H9 (cell line): ENCODE results near the gene CD2BP2. TPM values are rescaled to one million over a fixed set of nuclear protein-coding genes. Genes with fewer than 3 reads are reported as not detected.
"Not testable (repeated sequence)": the region's sequence is repeated elsewhere in the genome, so short reads cannot be mapped to it uniquely, and the experiment has no call there.

Experiments used
- DNase-seq: peaks from one replicate; pipeline ENCODE4 v3.0.0-alpha.2; 2017
- H2AFZ ChIP-seq: one replicate; pipeline ENCODE4 v1.6.1; 2013; ENCODE audit warnings: mild to moderate bottlenecking, low read length, control low read depth, moderate library complexity
- H2AK5ac ChIP-seq: 2 replicates; pipeline ENCODE4 v1.6.1; 2013; ENCODE audit warnings: low read length, control low read depth, mixed read lengths; ENCODE audit not compliant: insufficient read length
- H2BK120ac ChIP-seq: one replicate; pipeline ENCODE4 v1.6.1; 2013; ENCODE audit warnings: low read depth, mild to moderate bottlenecking, low read length, control low read depth, inconsistent platforms; ENCODE audit not compliant: poor library complexity, severe bottlenecking
- H2BK12ac ChIP-seq: 2 replicates; pipeline ENCODE4 v1.6.1; 2013; ENCODE audit warnings: low read length, control low read depth, mixed read lengths, low read depth; ENCODE audit not compliant: insufficient read length
- H2BK15ac ChIP-seq: 2 replicates; pipeline ENCODE4 v1.6.1; 2013; ENCODE audit warnings: low read depth, low read length, control low read depth
- H2BK20ac ChIP-seq: one replicate; pipeline ENCODE4 v1.6.1; 2013; ENCODE audit warnings: low read depth, mild to moderate bottlenecking, low read length, control low read depth, inconsistent platforms; ENCODE audit not compliant: poor library complexity, severe bottlenecking
- H2BK5ac ChIP-seq: 2 replicates; pipeline ENCODE4 v1.6.1; 2013; ENCODE audit warnings: low read length, control low read depth, mixed read lengths; ENCODE audit not compliant: insufficient read length
- H3K14ac ChIP-seq: 2 replicates; pipeline ENCODE4 v1.6.1; 2013; ENCODE audit warnings: low read length, control low read depth; ENCODE audit not compliant: insufficient read depth
- H3K18ac ChIP-seq: 2 replicates; pipeline ENCODE4 v1.6.1; 2013; ENCODE audit warnings: low read depth, mild to moderate bottlenecking, mixed read lengths, low read length, control low read depth; ENCODE audit not compliant: insufficient read length
- H3K23ac ChIP-seq: 2 replicates; pipeline ENCODE4 v1.6.1; 2013; ENCODE audit warnings: low read length, control low read depth, mixed read lengths, low read depth; ENCODE audit not compliant: insufficient read length
- H3K23me2 ChIP-seq: 2 replicates; pipeline ENCODE4 v1.6.1; 2013; ENCODE audit warnings: low read depth, mild to moderate bottlenecking, mixed read lengths, low read length, control low read depth; ENCODE audit not compliant: insufficient read length, poor library complexity, severe bottlenecking
- H3K27ac ChIP-seq: 2 replicates; pipeline ENCODE4 v1.5.1; 2013; ENCODE audit warnings: low read length, control low read depth, mixed read lengths, low read depth; ENCODE audit not compliant: insufficient read length
- H3K27me3 ChIP-seq: 2 replicates; pipeline ENCODE4 v1.6.1; 2013; ENCODE audit warnings: low read length, control low read depth, inconsistent platforms; ENCODE audit not compliant: insufficient read depth
- H3K4ac ChIP-seq: 2 replicates; pipeline ENCODE4 v1.6.1; 2013; ENCODE audit warnings: low read depth, mild to moderate bottlenecking, control low read depth, inconsistent platforms, low read length, moderate library complexity
- H3K4me1 ChIP-seq: 2 replicates; pipeline ENCODE4 v1.6.1; 2013; ENCODE audit warnings: low read length, control low read depth, inconsistent platforms; ENCODE audit not compliant: insufficient read depth
- H3K4me2 ChIP-seq: 2 replicates; pipeline ENCODE4 v1.6.1; 2013; ENCODE audit warnings: low read length, control low read depth, mixed read lengths; ENCODE audit not compliant: insufficient read length, insufficient read depth
- H3K56ac ChIP-seq: 2 replicates; pipeline ENCODE4 v1.6.1; 2013; ENCODE audit warnings: low read depth, mild to moderate bottlenecking, mixed read lengths, low read length, control low read depth; ENCODE audit not compliant: insufficient read length
- H3K79me1 ChIP-seq: 2 replicates; pipeline ENCODE4 v1.6.1; 2013; ENCODE audit warnings: low read depth, mild to moderate bottlenecking, moderate library complexity, low read length, control low read depth, inconsistent platforms; ENCODE audit not compliant: insufficient read depth, poor library complexity, severe bottlenecking
- H3K79me2 ChIP-seq: 2 replicates; pipeline ENCODE4 v1.6.1; 2013; ENCODE audit warnings: low read length, control low read depth, inconsistent platforms; ENCODE audit not compliant: insufficient read depth
- H3K9ac ChIP-seq: 2 replicates; pipeline ENCODE4 v1.6.1; 2013; ENCODE audit warnings: low read length, control low read depth, mixed read lengths; ENCODE audit not compliant: insufficient read length; ENCODE audit errors: extremely low read depth
- H3K9me3 ChIP-seq: one replicate; pipeline ENCODE4 v1.6.1; 2013; ENCODE audit warnings: low read depth, low read length, inconsistent platforms; ENCODE audit not compliant: control insufficient read depth
- H3T11ph ChIP-seq: one replicate; pipeline ENCODE4 v1.6.1; 2013; ENCODE audit warnings: mild to moderate bottlenecking, low read length, control low read depth, inconsistent platforms
- H4K20me1 ChIP-seq: one replicate; pipeline ENCODE4 v1.6.1; 2013; ENCODE audit not compliant: control insufficient read depth, insufficient read length, insufficient read depth
- H4K5ac ChIP-seq: 2 replicates; pipeline ENCODE4 v1.6.1; 2013; ENCODE audit warnings: low read depth, mild to moderate bottlenecking, mixed read lengths, low read length, control low read depth; ENCODE audit not compliant: insufficient read length
- H4K8ac ChIP-seq: replicated peaks from 2 replicates; pipeline ENCODE4 v1.6.1; 2013; ENCODE audit warnings: low read length, control low read depth, mixed read lengths, low read depth; ENCODE audit not compliant: insufficient read length
- H4K91ac ChIP-seq: 2 replicates; pipeline ENCODE4 v1.6.1; 2013; ENCODE audit warnings: low read depth, mild to moderate bottlenecking, moderate library complexity, mixed read lengths, low read length, control low read depth; ENCODE audit not compliant: insufficient read length
- H3K27ac Mint-ChIP-seq, 3 experiments: 2 replicates in 2 of 3; 3 replicates in 1 of 3; pipeline ENCODE4 v1.8.0; 2020 to 2021; ENCODE audit warnings: mixed read lengths in 3 of 3, mild to moderate bottlenecking in 1 of 3, moderate library complexity in 1 of 3
- H3K27me3 Mint-ChIP-seq: 2 replicates; pipeline ENCODE4 v1.8.0; 2021; ENCODE audit warnings: low read depth, mild to moderate bottlenecking, moderate library complexity, mixed read lengths
- H3K36me3 Mint-ChIP-seq, 3 experiments: 2 replicates in 2 of 3; 3 replicates in 1 of 3; pipeline ENCODE4 v1.8.0; 2020 to 2021; ENCODE audit warnings: low read depth in 3 of 3, mixed read lengths in 3 of 3; ENCODE audit not compliant: insufficient read depth in 1 of 3
- H3K4me1 Mint-ChIP-seq, 2 experiments: 2 replicates each; pipeline ENCODE4 v1.8.0; 2020; ENCODE audit warnings: mixed read lengths in 2 of 2
- H3K4me3 Mint-ChIP-seq, 2 experiments: 2 replicates in 1 of 2; 3 replicates in 1 of 2; pipeline ENCODE4 v1.8.0; 2020 to 2021; ENCODE audit warnings: mild to moderate bottlenecking in 2 of 2, mixed read lengths in 2 of 2, moderate library complexity in 1 of 2
- H3K9me3 Mint-ChIP-seq, 2 experiments: 2 replicates in 1 of 2; 3 replicates in 1 of 2; pipeline ENCODE4 v1.8.0; 2020; ENCODE audit warnings: mild to moderate bottlenecking in 2 of 2, mixed read lengths in 2 of 2, moderate library complexity in 1 of 2
- WGBS: extraction: QIAGEN DNeasy Blood & Tissue Kit; methylation state at CpG from one replicate; pipeline ENCODE4 v1.1.7; 2013; ENCODE audit warnings: missing lambda C conversion rate, low lambda C conversion rate, mixed read lengths; ENCODE audit not compliant: insufficient read length; ENCODE audit errors: extremely low coverage; 5-methylcytosine and 5-hydroxymethylcytosine counted together
- total RNA-seq: library from RNA; stranded (reverse); gene quantifications from 2 replicates; pipeline ENCODE4 v1.2.1, GENCODE V29; 2021

Gene CD2BP2
- total RNA-seq, 1 experiment from 2014 or later, result 90.1 TPM

DNA sequence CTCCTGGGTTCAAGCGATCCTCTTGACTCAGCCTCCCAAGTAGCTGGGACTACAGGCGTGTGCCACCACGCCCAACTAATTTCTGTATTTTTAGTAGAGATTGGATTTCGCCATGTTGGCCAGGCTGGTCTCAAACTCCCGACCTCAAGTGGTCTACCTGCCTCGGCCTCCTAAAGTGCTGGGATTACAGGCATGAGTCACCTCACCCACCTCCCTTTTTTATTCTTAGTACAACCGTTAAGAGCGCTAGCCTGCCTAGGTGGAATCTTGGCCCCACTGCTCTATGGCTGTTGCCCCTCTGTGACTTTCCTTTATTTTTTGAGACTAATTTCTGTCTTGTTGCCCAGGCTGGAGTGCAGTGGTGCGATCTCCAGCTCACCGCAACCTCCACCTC lies 17.1 kb downstream of the CD2BP2 start:
- not testable (repeated sequence) for DNase-seq

More for the DNA sequence above, 17.1 kb downstream of the CD2BP2 start:
- not testable (repeated sequence) for H4K91ac ChIP-seq, H3K36me3 Mint-ChIP-seq, H2AFZ ChIP-seq, H2BK20ac ChIP-seq, H3K27ac ChIP-seq, H3K27me3 Mint-ChIP-seq, H2BK5ac ChIP-seq, H3K4me1 ChIP-seq, H2BK120ac ChIP-seq, H3K4me2 ChIP-seq, H4K8ac ChIP-seq, H3K9ac ChIP-seq, H3K27ac Mint-ChIP-seq, H2BK12ac ChIP-seq, H3K18ac ChIP-seq, H2AK5ac ChIP-seq, H3K56ac ChIP-seq, H3K4ac ChIP-seq, H4K20me1 ChIP-seq, H3K79me2 ChIP-seq, H3K23ac ChIP-seq, H2BK15ac ChIP-seq, H3K27me3 ChIP-seq, H3K9me3 ChIP-seq, H3K79me1 ChIP-seq, H3K23me2 ChIP-seq, H3T11ph ChIP-seq, H3K14ac ChIP-seq, H3K9me3 Mint-ChIP-seq, H4K5ac ChIP-seq
- Mint-ChIP-seq H3K4me3 (peak overlapping the region in 1 of 2 experiments; percentile 35; a peak in 1 of 5 replicates), H3K4me1 (peaks cover 6 to 16% of the 10 kb centered on the region in 2 experiments)
- no CpG with 5 or more reads among the region's 10 CpGs for WGBS
